GM12878 (cell line): ENCODE measurements around the gene ME1. TPM values are rescaled to one million over a fixed set of nuclear protein-coding genes. Genes with fewer than 3 reads are reported as not detected.
A peak's percentile ranks its signal among the peaks of the same experiment; 100 is the strongest.

Experiments
- ATAC-seq: fragments of 200-7000 bp; cut with Tn5 transposase; 3 replicates; pipeline ENCODE4 v1.9.1; 2020; ENCODE audit warnings: mild to moderate bottlenecking, moderate library complexity
- BruUV-seq: library from RNA; stranded (reverse); fragments of 400-500 nt; replicated peaks from 2 replicates; lab custom pipeline; 2021; lab: Mats Ljungman, UMichigan
- CTCF ChIA-PET: fragments of 300-600 bp; sonication (Branson Sonifier 250); formaldehyde crosslinking; extraction: SDS; loops from one replicate; lab custom pipeline; 2021; ENCODE audit warnings: inconsistent platforms; lab: Yijun Ruan, JAX
- POLR2A ChIA-PET: fragments of 350-600 bp; formaldehyde crosslinking; extraction: SDS; loops from one replicate; lab custom pipeline; 2021; ENCODE audit warnings: inconsistent platforms; lab: Charles Lee
- RAD21 ChIA-PET: fragments of 300-600 bp; sonication (Branson Sonifier 250); formaldehyde crosslinking; loops from one replicate; lab custom pipeline; 2023; ENCODE audit warnings: antibody characterized with exemption; ENCODE audit not compliant: unreplicated experiment; lab: Charles Lee
- SMC1A ChIA-PET: fragments of 300-600 bp; sonication (Branson Sonifier 250); formaldehyde crosslinking; loops from one replicate; lab custom pipeline; 2023; ENCODE audit not compliant: unreplicated experiment, uncharacterized antibody; lab: Charles Lee
- DNase-seq: peaks from one replicate; pipeline ENCODE4 v3.0.0-alpha.2; 2011; ENCODE audit warnings: low read depth, low spot score
- FAIRE-seq: peaks from 3 replicates; lab custom pipeline; 2011; peaks lifted over from hg19 to GRCh38; lab: Jason Lieb, UNC
- H2AFZ ChIP-seq: 2 replicates; pipeline ENCODE4 v1.6.0; 2011; ENCODE audit warnings: low read depth, low read length, control low read depth; ENCODE audit not compliant: control insufficient read depth
- H3K27ac ChIP-seq: 2 replicates; pipeline ENCODE4 v1.5.1; 2011; ENCODE audit warnings: control low read depth; ENCODE audit not compliant: control insufficient read depth, insufficient read depth
- H3K27me3 ChIP-seq, 2 experiments: replicated peaks in 1 of 2; 2 replicates each; pipeline versions ENCODE4 v1.6.0 to v1.6.1; 2011; ENCODE audit warnings: low read length in 1 of 2; ENCODE audit not compliant: control insufficient read depth in 2 of 2, insufficient read depth in 2 of 2
- H3K36me3 ChIP-seq, 2 experiments: 2 replicates each; pipeline ENCODE4 v1.5.1; 2011; ENCODE audit warnings: low read length in 1 of 2; ENCODE audit not compliant: control insufficient read depth in 2 of 2, insufficient read depth in 2 of 2
- H3K4me1 ChIP-seq: 2 replicates; pipeline ENCODE4 v1.6.1; 2011; ENCODE audit warnings: mild to moderate bottlenecking, low read length, moderate library complexity, mixed read lengths; ENCODE audit not compliant: control insufficient read depth, insufficient read depth
- H3K4me2 ChIP-seq: 2 replicates; pipeline ENCODE4 v1.6.0; 2011; ENCODE audit warnings: control low read depth; ENCODE audit not compliant: control insufficient read depth, insufficient read depth
- H3K4me3 ChIP-seq: fragments of 200-600 bp; sonication (generic); 2 replicates; pipeline ENCODE4 v1.5.1; 2016
- H3K79me2 ChIP-seq: 2 replicates; pipeline ENCODE4 v1.6.0; 2011; ENCODE audit warnings: low read length; ENCODE audit not compliant: control insufficient read depth, insufficient read depth
- H3K9ac ChIP-seq: 2 replicates; pipeline ENCODE4 v1.8.0; 2011; ENCODE audit warnings: low read length, control low read depth, mixed read lengths; ENCODE audit not compliant: control insufficient read depth, insufficient read depth
- H3K9me3 ChIP-seq: replicated peaks from 3 replicates; pipeline ENCODE4 v1.5.1; 2011; ENCODE audit warnings: mild to moderate bottlenecking, low read length; ENCODE audit not compliant: control insufficient read depth, insufficient read depth
- H4K20me1 ChIP-seq: 2 replicates; pipeline ENCODE4 v1.6.0; 2011; ENCODE audit not compliant: control insufficient read depth, insufficient read depth
- IKZF2 ChIP-seq, 2 experiments: fragments of 450-650 bp; IDR thresholded peaks; 2 replicates each; pipeline ENCODE4 v1.6.1; 2017; ENCODE audit warnings: mild to moderate bottlenecking in 2 of 2, moderate library complexity in 2 of 2
- RCOR1 ChIP-seq: conservative IDR thresholded peaks from 2 replicates; pipeline ENCODE4 v1.6.1; 2012; ENCODE audit warnings: low read depth, low read length, improper control_type of control experiment
- SIN3A ChIP-seq: IDR thresholded peaks from 2 replicates; pipeline ENCODE4 v1.6.1; 2012; ENCODE audit warnings: low read depth, low read length, improper control_type of control experiment
- WGBS: methylation state at CpG from one replicate; pipeline ENCODE4 v1.1.6; 2016; ENCODE audit warnings: low lambda C conversion rate; ENCODE audit not compliant: insufficient replicate concordance, insufficient coverage; ENCODE audit errors: missing lambda C conversion rate; 5-methylcytosine and 5-hydroxymethylcytosine counted together
- in situ Hi-C: fragments of 300-500 bp; cut with MboI; formaldehyde crosslinking; loops from 9 replicates; pipeline ENCODE4 v1.14.3; 2018; ENCODE audit warnings: mixed read lengths
- intact Hi-C: fragments of 100-400 bp; cut with micrococcal nuclease; formaldehyde crosslinking; loops from one replicate; pipeline ENCODE4 v1.14.2; 2022; ENCODE audit not compliant: unreplicated experiment
- polyA plus RNA-seq, 11 experiments: library from polyadenylated mRNA; depleted of rRNA in 4 of 11; unstranded in 6 of 11; stranded (reverse) in 5 of 11; fragments of >200 nt; fragmentation: Nextera tagmentation in 4 of 11; fragmentation: Illumina TruSeq in 1 of 11; extraction: Ambion mirVana in 4 of 11; extraction: Trizol in 1 of 11; gene quantifications; 1 replicate in 1 of 11; 2 replicates in 10 of 11; pipeline versions ENCODE4 v1.2.1 to v1.2.3, GENCODE V29; 2011 to 2016; ENCODE audit warnings: inconsistent platforms in 2 of 11, missing spikeins in 2 of 11, low read depth in 1 of 11
- total RNA-seq, 4 experiments: library from RNA; depleted of rRNA in 3 of 4; stranded (reverse); fragments of >200 nt in 3 of 4; fragmentation: Illumina TruSeq in 1 of 4; extraction: Trizol in 1 of 4; gene quantifications; 2 replicates each; pipeline versions ENCODE4 v1.2.1 to v1.2.3, GENCODE V29; 2013 to 2021
- TF ChIP-seq, protein P1 (sequence below): fragments of 450-650 bp; formaldehyde crosslinking; IDR thresholded peaks from 2 replicates; pipeline ENCODE4 v1.5.0; 2022; ENCODE audit warnings: mild to moderate bottlenecking, missing genetic modification characterization

Gene ME1
- total and polyA plus RNA-seq, 10 of the 15 experiments (the other 5 are each of a cell fraction or from before 2014, with no cell fraction given): 3.6 to 11.8 (median 8.4) TPM

DNA sequence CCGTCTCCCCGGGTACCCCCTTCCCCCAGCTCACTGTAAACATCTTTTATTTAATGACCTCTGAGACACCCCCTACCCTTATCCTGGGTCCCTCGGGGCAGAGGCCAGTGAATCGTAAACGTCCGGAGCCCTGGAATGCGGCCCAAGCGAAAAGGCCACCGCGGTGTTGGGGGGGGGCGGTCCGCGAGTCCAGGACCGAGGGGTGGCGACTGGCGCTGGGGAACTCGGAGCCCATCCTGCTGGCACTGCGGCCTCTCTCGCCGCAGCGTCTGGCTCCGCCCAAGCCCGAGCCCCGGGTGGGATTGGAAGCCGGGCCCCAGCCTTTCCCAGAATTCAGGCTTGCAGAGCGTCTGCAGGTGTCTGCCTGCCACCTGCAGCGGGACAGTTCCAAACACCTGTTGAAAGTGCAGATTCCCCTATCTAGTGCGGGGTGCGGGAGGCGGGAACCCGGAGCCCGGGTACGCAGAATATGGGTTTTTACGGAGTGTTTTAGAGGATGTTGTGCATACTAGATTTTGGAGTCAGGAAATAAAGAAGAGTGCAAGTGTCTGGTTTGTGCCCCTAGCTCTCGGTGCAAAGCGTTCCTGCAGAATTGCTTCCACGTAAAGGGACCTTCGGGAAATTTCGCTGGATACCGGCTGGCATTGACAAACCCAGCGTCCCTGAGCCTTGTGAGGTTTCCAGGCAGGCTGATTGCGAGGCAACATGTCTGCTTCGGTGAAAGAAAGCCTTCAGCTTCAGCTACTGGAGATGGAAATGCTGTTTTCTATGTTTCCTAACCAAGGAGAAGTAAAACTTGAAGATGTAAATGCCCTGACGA lies 236.9 kb downstream of the ME1 start:
- peaks cover 5% of the 10 kb centered on the region for H3K4me1 ChIP-seq
- peak overlapping the region; percentile 97 for H2AFZ ChIP-seq
- peak overlapping the region; percentile 89; the same call in 1 of the 2 replicates for H3K27ac ChIP-seq
- SMC1A ChIA-PET: interaction anchor here (0.5 to 12.1 kb wide), 5 partner anchors 9 to 321 kb away, joined by 3 to 108 read pairs (median 3); partner anchors contain the start of genes DOP1A and UBE3D
- H3K79me2 ChIP-seq: peaks cover 28% of the 10 kb centered on the region
- 1% methylated on average over 44 of the region's 44 CpGs for WGBS
- POLR2A ChIA-PET: interaction anchor here (1.0 to 1.2 kb wide), 2 partner anchors 124 to 127 kb away, joined by 3 read pairs; partner anchors contain the start of gene DOP1A
- H3K4me3 ChIP-seq: peak overlapping the region; percentile 79
- BruUV-seq: no TSS peak
- DNase-seq: no peak
- no peaks in the 10 kb centered on the region for H3K27me3 ChIP-seq
- intact Hi-C loops (loop anchor here (5.0 to 10.0 kb wide), 3 partner anchors 107 to 949 kb away; partner anchors contain the start of genes DOP1A, IBTK and UBE3D), in situ Hi-C loops (no loop called here)
- CTCF ChIA-PET: interaction anchor here (1.2 to 19.2 kb wide), 4 partner anchors 22 to 136 kb away, joined by 4 to 195 read pairs (median 13); partner anchors contain the start of genes DOP1A and UBE3D
- H3K9ac ChIP-seq: peak overlapping the region; percentile 90
- peak; percentile 55 for ATAC-seq
- no peaks in the 10 kb centered on the region for H4K20me1 ChIP-seq
- FAIRE-seq: no peak
- H3K9me3 ChIP-seq: no peaks in the 10 kb centered on the region
- TF ChIP-seq, protein P1, sequence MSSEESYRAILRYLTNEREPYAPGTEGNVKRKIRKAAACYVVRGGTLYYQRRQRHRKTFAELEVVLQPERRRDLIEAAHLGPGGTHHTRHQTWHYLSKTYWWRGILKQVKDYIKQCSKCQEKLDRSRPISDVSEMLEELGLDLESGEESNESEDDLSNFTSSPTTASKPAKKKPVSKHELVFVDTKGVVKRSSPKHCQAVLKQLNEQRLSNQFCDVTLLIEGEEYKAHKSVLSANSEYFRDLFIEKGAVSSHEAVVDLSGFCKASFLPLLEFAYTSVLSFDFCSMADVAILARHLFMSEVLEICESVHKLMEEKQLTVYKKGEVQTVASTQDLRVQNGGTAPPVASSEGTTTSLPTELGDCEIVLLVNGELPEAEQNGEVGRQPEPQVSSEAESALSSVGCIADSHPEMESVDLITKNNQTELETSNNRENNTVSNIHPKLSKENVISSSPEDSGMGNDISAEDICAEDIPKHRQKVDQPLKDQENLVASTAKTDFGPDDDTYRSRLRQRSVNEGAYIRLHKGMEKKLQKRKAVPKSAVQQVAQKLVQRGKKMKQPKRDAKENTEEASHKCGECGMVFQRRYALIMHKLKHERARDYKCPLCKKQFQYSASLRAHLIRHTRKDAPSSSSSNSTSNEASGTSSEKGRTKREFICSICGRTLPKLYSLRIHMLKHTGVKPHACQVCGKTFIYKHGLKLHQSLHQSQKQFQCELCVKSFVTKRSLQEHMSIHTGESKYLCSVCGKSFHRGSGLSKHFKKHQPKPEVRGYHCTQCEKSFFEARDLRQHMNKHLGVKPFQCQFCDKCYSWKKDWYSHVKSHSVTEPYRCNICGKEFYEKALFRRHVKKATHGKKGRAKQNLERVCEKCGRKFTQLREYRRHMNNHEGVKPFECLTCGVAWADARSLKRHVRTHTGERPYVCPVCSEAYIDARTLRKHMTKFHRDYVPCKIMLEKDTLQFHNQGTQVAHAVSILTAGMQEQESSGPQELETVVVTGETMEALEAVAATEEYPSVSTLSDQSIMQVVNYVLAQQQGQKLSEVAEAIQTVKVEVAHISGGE (CRISPR knock-in tag): no peak
- TF ChIP-seq SIN3A (0 out of 2 replicates have a peak, but pooled peaks have one; percentile 3), RCOR1 (no peak), IKZF2 (IDR thresholded peaks at IDR 0.05) (peak in 1 of 2 experiments; percentile 10; a peak in 1 of 4 replicates)
- peak overlapping the region; percentile 98 for H3K4me2 ChIP-seq
- peaks cover 0 to 5% of the 10 kb centered on the region in 2 experiments; a peak in 2 of 4 replicates for H3K36me3 ChIP-seq
- RAD21 ChIA-PET: interaction anchor here (0.9 to 11.8 kb wide), 2 partner anchors 21 to 128 kb away, joined by 3 to 93 read pairs; partner anchors contain the start of genes DOP1A and UBE3D
